ENCODE data around the gene DDX49. TPM values are rescaled to one million over a fixed set of nuclear protein-coding genes. Genes with fewer than 3 reads are reported as not detected.

The DDX49 gene
- total RNA-seq, 1 experiment from 2014 or later, result 68.8 TPM

DNA sequence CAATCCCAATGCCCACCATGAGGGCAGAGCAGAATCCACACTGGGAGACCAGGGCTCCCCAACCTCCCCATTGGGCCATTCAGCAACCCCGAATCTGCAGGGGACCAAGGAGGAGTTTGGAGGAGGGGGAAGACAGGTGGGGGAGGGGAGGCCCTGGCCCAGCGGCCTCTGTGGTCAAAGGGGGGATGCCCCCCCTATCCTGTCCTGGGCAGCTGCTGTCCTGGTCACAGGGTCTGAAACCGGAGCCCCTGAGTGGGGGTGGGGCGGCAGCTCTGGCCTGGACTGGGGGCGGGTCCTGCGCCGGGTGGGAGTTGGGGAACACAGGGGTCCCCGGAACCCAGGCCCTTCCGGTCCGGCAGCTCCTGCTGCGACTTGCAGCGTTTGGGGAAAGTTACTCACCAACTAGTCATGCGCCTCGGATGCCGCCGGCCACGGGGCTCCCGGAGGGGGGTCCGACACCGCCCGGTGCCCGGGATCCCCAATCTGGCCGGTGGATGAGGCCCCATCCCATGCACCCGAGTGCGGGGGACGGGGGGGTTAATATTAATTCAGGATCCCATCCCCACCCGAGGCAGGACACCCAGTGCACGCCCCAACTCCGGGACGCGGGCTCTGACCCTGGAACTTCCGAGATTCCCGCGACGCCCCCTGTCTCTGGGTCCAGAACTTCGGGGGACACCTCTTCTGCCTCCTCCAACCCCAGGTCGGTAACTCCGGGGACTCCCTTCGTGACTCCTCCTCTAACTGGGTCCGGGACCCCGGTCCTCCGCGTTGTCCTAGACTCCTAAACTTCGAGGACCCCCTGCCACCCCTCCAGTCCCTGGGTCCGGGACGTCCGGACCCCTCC is 20.6 kb downstream of the DDX49 start:
- H3K4me1 ChIP-seq (ENCODE audit: insufficient read depth, low read length, poor library complexity, severe bottlenecking), result peaks cover 12% of the 10 kb centered on the region
- CTCF ChIA-PET, result interaction anchor here (0.5 kb wide), 1 partner anchor 514 kb away, joined by 3 read pairs; no protein-coding TSS in a partner anchor
- POLR2A ChIA-PET (ENCODE audit: low non-redundant PET), result no interaction called here
- no peaks in the 10 kb centered on the region for H3K36me3 ChIP-seq (ENCODE audit: insufficient read depth, low read length, poor library complexity, severe bottlenecking)
- peak overlapping the region; percentile 78 for H3K4me3 ChIP-seq (ENCODE audit: low read depth, low read length, poor library complexity, severe bottlenecking)
- H3K27ac ChIP-seq (ENCODE audit: low read depth, low read length, poor library complexity, severe bottlenecking), result peak overlapping the region; percentile 68
- intact Hi-C loops (cut with micrococcal nuclease; ENCODE audit: unreplicated experiment), result no loop called here
- TF ChIP-seq EZH2 (IDR thresholded peaks at IDR 0.05; ENCODE audit: borderline replicate concordance, low read depth, low read length, poor library complexity, severe bottlenecking) (no peak), CTCF (conservative IDR thresholded peaks at IDR 0.05; ENCODE audit: low read depth, low read length) (no peak)
- DNase-seq (ENCODE audit: low spot score), result peak; percentile 35
- no TSS peak for BruUV-seq (replicated peaks)
- H3K27me3 ChIP-seq (replicated peaks; ENCODE audit: insufficient read depth, low read depth, low read length, poor library complexity), result no peaks in the 10 kb centered on the region
- no peaks in the 10 kb centered on the region for H3K9me3 ChIP-seq (ENCODE audit: low read depth, low read length, poor library complexity, severe bottlenecking)

DNA sequence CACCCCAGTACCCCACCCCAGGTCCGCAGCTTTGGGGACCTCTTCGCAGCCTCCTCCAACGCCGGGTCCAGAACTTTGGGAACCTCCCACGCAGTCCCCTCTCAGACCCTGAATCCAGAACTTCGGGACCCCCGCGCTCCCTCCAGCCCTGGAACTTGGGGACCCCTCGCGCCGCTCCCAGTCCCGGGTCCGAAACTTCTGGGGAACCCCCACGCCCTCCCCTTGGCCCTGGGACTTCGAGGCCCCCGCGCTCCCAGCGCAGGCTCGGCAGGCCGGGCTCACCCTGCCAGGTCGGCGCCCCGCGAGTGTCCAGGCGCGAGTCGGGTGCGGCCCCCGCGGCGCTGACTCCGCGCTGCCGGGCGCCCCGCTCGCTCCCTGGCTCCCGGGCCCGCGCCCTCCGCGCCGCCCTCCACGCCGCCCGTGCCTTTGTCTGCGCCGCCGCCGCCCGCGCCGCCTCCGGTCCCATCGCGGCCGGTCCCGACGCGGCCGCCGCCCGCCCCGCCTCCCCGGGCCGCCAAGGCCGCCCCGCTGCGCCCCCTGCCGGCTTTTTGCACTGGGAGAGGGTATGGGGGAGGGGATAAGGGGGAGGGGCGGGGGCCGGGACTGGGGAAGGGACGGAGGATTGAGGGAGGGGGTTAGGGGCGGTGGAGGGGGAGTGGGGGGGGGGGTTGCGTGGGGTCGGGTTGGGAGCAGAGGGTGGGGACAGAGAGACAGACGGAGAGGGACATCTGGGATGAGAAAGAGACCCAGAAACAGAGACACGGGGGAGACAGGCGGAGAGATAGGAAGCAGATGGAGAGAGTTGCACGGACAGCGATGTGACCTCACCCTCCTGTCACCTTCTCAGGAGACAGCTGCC is 21.5 kb downstream of the DDX49 start, which contains the start of gene HOMER3:
TSS of gene HOMER3 (minus strand) at position 449 of the 859 bp plus-strand sequence. CDS start 2,235 bp downstream, outside the sequence.
- peak; percentile 76 for DNase-seq (ENCODE audit: low spot score)
- intact Hi-C loops (cut with micrococcal nuclease; ENCODE audit: unreplicated experiment), result no loop called here
- H3K27me3 ChIP-seq (replicated peaks; ENCODE audit: insufficient read depth, low read depth, low read length, poor library complexity), result no peaks in the 10 kb centered on the region
- H3K9me3 ChIP-seq (ENCODE audit: low read depth, low read length, poor library complexity, severe bottlenecking), result no peaks in the 10 kb centered on the region
- peak within 1 kb of the TSS; percentile 68 for H3K27ac ChIP-seq (ENCODE audit: low read depth, low read length, poor library complexity, severe bottlenecking)
- TF ChIP-seq CTCF (conservative IDR thresholded peaks at IDR 0.05; ENCODE audit: low read depth, low read length) (no peak), EZH2 (IDR thresholded peaks at IDR 0.05; ENCODE audit: borderline replicate concordance, low read depth, low read length, poor library complexity, severe bottlenecking) (no peak)
- POLR2A ChIA-PET (ENCODE audit: low non-redundant PET), result no interaction called here
- CTCF ChIA-PET, result no interaction called here
- H3K4me1 ChIP-seq (ENCODE audit: insufficient read depth, low read length, poor library complexity, severe bottlenecking), result peaks cover 12% of the 10 kb centered on the region
- BruUV-seq (replicated peaks), result no TSS peak
- H3K36me3 ChIP-seq (ENCODE audit: insufficient read depth, low read length, poor library complexity, severe bottlenecking), result no peaks in the 10 kb centered on the region
- peak within 1 kb of the TSS; percentile 78 for H3K4me3 ChIP-seq (ENCODE audit: low read depth, low read length, poor library complexity, severe bottlenecking)

DNA sequence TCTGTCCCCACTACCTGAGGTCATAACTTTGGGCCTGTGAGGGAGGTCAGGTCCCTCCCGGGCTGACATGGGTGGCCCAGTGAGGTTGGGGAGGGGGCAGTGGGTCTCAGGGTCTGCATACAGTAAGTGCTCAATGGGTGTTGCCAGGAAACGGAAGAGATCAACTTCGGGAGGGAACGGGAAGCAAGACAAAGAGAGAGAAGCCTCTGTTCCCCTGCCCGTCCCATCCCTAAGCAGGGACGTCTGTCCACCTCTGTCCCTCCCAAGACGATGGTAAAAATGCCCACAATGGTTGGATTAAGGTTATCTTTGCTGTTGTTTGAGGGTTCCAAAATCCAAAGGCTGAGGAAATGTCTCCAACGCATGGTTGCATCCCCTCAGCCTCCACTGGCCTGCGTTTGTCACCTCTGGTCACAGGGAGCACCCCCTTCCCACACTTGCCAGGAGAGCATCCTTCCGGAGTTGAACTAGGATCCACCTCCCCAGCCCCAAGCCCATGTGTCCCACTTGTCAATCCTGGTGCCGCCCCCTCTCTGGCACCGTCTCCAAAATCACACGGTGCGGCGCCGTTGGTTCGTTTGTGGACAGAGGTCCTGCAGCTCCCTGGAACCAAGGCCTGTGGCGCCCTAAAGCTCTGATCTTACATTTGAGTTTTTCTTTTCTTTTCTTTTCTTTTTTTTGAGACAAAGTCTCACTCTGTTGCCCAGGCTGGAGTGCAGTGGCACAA is 22.3 kb downstream of the DDX49 start:
- no peak for TF ChIP-seq EZH2 (IDR thresholded peaks at IDR 0.05; ENCODE audit: borderline replicate concordance, low read depth, low read length, poor library complexity, severe bottlenecking)
- DNase-seq (ENCODE audit: low spot score), result no peak
- ChIA-PET CTCF (no interaction called here), POLR2A (ENCODE audit: low non-redundant PET) (no interaction called here)
- Histone ChIP-seq H3K36me3 (ENCODE audit: insufficient read depth, low read length, poor library complexity, severe bottlenecking) (no peaks in the 10 kb centered on the region), H3K4me1 (ENCODE audit: insufficient read depth, low read length, poor library complexity, severe bottlenecking) (peaks cover 12% of the 10 kb centered on the region), H3K27me3 (replicated peaks; ENCODE audit: insufficient read depth, low read depth, low read length, poor library complexity) (no peaks in the 10 kb centered on the region), H3K27ac (ENCODE audit: low read depth, low read length, poor library complexity, severe bottlenecking) (no peak overlapping the region), H3K9me3 (ENCODE audit: low read depth, low read length, poor library complexity, severe bottlenecking) (no peaks in the 10 kb centered on the region), H3K4me3 (ENCODE audit: low read depth, low read length, poor library complexity, severe bottlenecking) (no peak overlapping the region)
- intact Hi-C loops (cut with micrococcal nuclease; ENCODE audit: unreplicated experiment), result no loop called here
- no TSS peak for BruUV-seq (replicated peaks)
